SK-N-DZ (cell line): ENCODE data around the gene MRPL53.
"Not testable (repeated sequence)": the region's sequence is repeated elsewhere in the genome, so short reads cannot be mapped to it uniquely, and the experiment has no call there.

Source experiments
- DNase-seq: peaks from one replicate; pipeline ENCODE4 v3.0.0-alpha.2; 2015; ENCODE audit warnings: low spot score

MRPL53 gene

GRCh38 chr2:74502720-74503505, 30.4 kb upstream of the MRPL53 start:
- DNase-seq = no peak

GRCh38 chr2:74502147-74502719, 29.8 kb upstream of the MRPL53 start:
- DNase-seq = no peak

- peak; percentile 82 for DNase-seq
These were observed 29.0 kb upstream of the MRPL53 start for GRCh38 chr2:74501335-74502071.

- no peak for DNase-seq
These were observed 28.1 kb upstream of the MRPL53 start for GRCh38 chr2:74500578-74500946.

- no peak for DNase-seq
These were observed 27.6 kb upstream of the MRPL53 start for GRCh38 chr2:74499940-74500577.

- DNase-seq = no peak
These were observed 26.9 kb upstream of the MRPL53 start, which contains the start of gene LBX2 for GRCh38 chr2:74499267-74499939. Gene LBX2 (minus strand): TSS chr2:74499603. CDS start chr2:74499537, 66 bp downstream.

GRCh38 chr2:74498500-74499266, 26.2 kb upstream of the MRPL53 start:
- no peak for DNase-seq

GRCh38 chr2:74497777-74498499, 25.5 kb upstream of the MRPL53 start:
- DNase-seq = no peak

GRCh38 chr2:74496997-74497776, 24.7 kb upstream of the MRPL53 start:
- DNase-seq = no peak

GRCh38 chr2:74495440-74495839, 23.0 kb upstream of the MRPL53 start:
- DNase-seq = no peak

- no peak for DNase-seq
These were observed 21.1 kb upstream of the MRPL53 start for GRCh38 chr2:74493546-74493945.

GRCh38 chr2:74491648-74492544, 19.4 kb upstream of the MRPL53 start:
- no peak for DNase-seq

GRCh38 chr2:74489906-74490305, 17.4 kb upstream of the MRPL53 start:
- no peak for DNase-seq

GRCh38 chr2:74488643-74489481, 16.4 kb upstream of the MRPL53 start:
- DNase-seq = no peak

GRCh38 chr2:74486141-74486540, 13.7 kb upstream of the MRPL53 start:
- DNase-seq = no peak

- not testable (repeated sequence) for DNase-seq
These were observed 11.2 kb upstream of the MRPL53 start for GRCh38 chr2:74483675-74484164.
